OCI-LY7 (cell line): Measurements from ENCODE around the gene HOXA4.

Experiments used
- CTCF ChIP-seq: fragments of 200-600 bp; sonication (generic); conservative IDR thresholded peaks from 2 replicates; pipeline ENCODE4 v1.5.1; 2014; ENCODE audit warnings: mild to moderate bottlenecking, antibody characterized with exemption, low read length, moderate library complexity, mixed read lengths
- EZH2phosphoT487 ChIP-seq: fragments of 200-600 bp; sonication (generic); IDR thresholded peaks from 2 replicates; pipeline ENCODE4 v1.6.1; 2018; ENCODE audit warnings: low read depth, borderline replicate concordance, mild to moderate bottlenecking, mixed run types, antibody characterized with exemption, low read length, moderate library complexity, mixed read lengths

- TF ChIP-seq CTCF, result no peak
- no peak for TF ChIP-seq EZH2phosphoT487
These were observed 7.9 kb upstream of the HOXA4 start for GRCh38 chr7:27138472-27138871.
